ENCODE data around the gene GAS1. TPM values are rescaled to one million over a fixed set of nuclear protein-coding genes. Genes with fewer than 3 reads are reported as not detected.

GAS1 gene
- total and polyA plus RNA-seq, 4 donors: 0.46 to 7.4 (median 1.1) TPM

GRCh38 chr9:86958203-86958602, 10.9 kb upstream of the GAS1 start (continued):
- TF ChIP-seq, protein P1, sequence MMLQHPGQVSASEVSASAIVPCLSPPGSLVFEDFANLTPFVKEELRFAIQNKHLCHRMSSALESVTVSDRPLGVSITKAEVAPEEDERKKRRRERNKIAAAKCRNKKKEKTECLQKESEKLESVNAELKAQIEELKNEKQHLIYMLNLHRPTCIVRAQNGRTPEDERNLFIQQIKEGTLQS (IDR thresholded peaks at IDR 0.05): no peak
- TF ChIP-seq NR2F2 (IDR thresholded peaks at IDR 0.05): no peak

- WGBS: 74% methylated on average over 4 of the region's 4 CpGs
- Histone ChIP-seq H3K4me1 (ENCODE audit: control insufficient read depth in 4 of 4, insufficient read depth in 4 of 4, low read length in 3 of 4) (no peaks in the 10 kb centered on the region), H3K27me3 (ENCODE audit: control insufficient read depth in 4 of 4, insufficient read depth in 4 of 4, low read length in 3 of 4) (peaks cover 0 to 4% (median 0%) of the 10 kb centered on the region in 4 donors), H3K9ac (ENCODE audit: low read depth in 1 of 2, low read length in 2 of 2) (no peak overlapping the region), H3K27ac (ENCODE audit: low read depth in 1 of 2, low read length in 2 of 2) (no peak overlapping the region), H3K4me3 (ENCODE audit: low read depth in 1 of 3, low read length in 3 of 3) (no peak overlapping the region), H3K9me3 (ENCODE audit: control insufficient read depth in 4 of 4, low read length in 3 of 4) (no peaks in the 10 kb centered on the region), H3K36me3 (ENCODE audit: control insufficient read depth in 4 of 4, insufficient read depth in 3 of 4, low read depth in 1 of 4, low read length in 3 of 4) (no peaks in the 10 kb centered on the region)
- no peak for DNase-seq (ENCODE audit: low spot score)
- no peak for TF ChIP-seq EGR1 (IDR thresholded peaks at IDR 0.05; ENCODE audit: low read depth in 2 of 2)
- TF ChIP-seq FOXA2 (IDR thresholded peaks at IDR 0.05): no peak
- TF ChIP-seq, protein P1 (IDR thresholded peaks at IDR 0.05): no peak
- no peak for TF ChIP-seq MAX (IDR thresholded peaks at IDR 0.05)
- TF ChIP-seq HNF4A (conservative IDR thresholded peaks at IDR 0.05): no peak
- no peak for TF ChIP-seq REST (IDR thresholded peaks at IDR 0.05)
- no peak for TF ChIP-seq ZBTB33 (IDR thresholded peaks at IDR 0.05)
- TF ChIP-seq NR2F2 (IDR thresholded peaks at IDR 0.05): no peak
- TF ChIP-seq TAF1 (conservative IDR thresholded peaks at IDR 0.05): no peak
- TF ChIP-seq YY1 (IDR thresholded peaks at IDR 0.05): no peak
- no peak for TF ChIP-seq SP1 (IDR thresholded peaks at IDR 0.05)
- no peak for TF ChIP-seq GABPA (IDR thresholded peaks at IDR 0.05 in 1 of 2, conservative IDR thresholded peaks at IDR 0.05 in 1 of 2)
- TF ChIP-seq FOXA1 (IDR thresholded peaks at IDR 0.05): no peak
- no peak for TF ChIP-seq HNF4G (IDR thresholded peaks at IDR 0.05)
- TF ChIP-seq RXRA (IDR thresholded peaks at IDR 0.05): no peak
- no peak for TF ChIP-seq JUND (IDR thresholded peaks at IDR 0.05)
- no peak for TF ChIP-seq RAD21 (IDR thresholded peaks at IDR 0.05)
- TF ChIP-seq, protein P2, sequence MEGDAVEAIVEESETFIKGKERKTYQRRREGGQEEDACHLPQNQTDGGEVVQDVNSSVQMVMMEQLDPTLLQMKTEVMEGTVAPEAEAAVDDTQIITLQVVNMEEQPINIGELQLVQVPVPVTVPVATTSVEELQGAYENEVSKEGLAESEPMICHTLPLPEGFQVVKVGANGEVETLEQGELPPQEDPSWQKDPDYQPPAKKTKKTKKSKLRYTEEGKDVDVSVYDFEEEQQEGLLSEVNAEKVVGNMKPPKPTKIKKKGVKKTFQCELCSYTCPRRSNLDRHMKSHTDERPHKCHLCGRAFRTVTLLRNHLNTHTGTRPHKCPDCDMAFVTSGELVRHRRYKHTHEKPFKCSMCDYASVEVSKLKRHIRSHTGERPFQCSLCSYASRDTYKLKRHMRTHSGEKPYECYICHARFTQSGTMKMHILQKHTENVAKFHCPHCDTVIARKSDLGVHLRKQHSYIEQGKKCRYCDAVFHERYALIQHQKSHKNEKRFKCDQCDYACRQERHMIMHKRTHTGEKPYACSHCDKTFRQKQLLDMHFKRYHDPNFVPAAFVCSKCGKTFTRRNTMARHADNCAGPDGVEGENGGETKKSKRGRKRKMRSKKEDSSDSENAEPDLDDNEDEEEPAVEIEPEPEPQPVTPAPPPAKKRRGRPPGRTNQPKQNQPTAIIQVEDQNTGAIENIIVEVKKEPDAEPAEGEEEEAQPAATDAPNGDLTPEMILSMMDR (IDR thresholded peaks at IDR 0.05; ENCODE audit: low read depth, low read length, missing input control): no peak
Measured at GRCh38 chr9:86955561-86955960, 8.3 kb upstream of the GAS1 start.

Measured in liver (tissue), 9 donors.